ENCODE measurements around the gene CEP112. TPM values are rescaled to one million over a fixed set of nuclear protein-coding genes. Genes with fewer than 3 reads are reported as not detected.

Gene CEP112
- total and polyA plus RNA-seq, 2 of the 4 experiments (the other 2 are of a cell fraction): 2.5 to 5.6 TPM

- Histone ChIP-seq H3K36me3 (ENCODE audit: control insufficient read depth, insufficient read depth, low read length) (no peaks in the 10 kb centered on the region), H3K4me2 (ENCODE audit: low read depth, low read length) (no peak overlapping the region), H2AK5ac (ENCODE audit: low read depth, low read length) (no peak overlapping the region), H4K91ac (ENCODE audit: insufficient read depth, low read depth, low read length) (no peak overlapping the region), H3K27me3 (ENCODE audit: control insufficient read depth, insufficient read depth, low read length) (no peaks in the 10 kb centered on the region), H3K9ac (ENCODE audit: low read depth, low read length) (no peak overlapping the region), H4K5ac (ENCODE audit: low read depth, low read length) (no peak overlapping the region), H3K23ac (ENCODE audit: low read depth, low read length) (no peak overlapping the region), H2AFZ (replicated peaks; ENCODE audit: low read length, poor library complexity) (no peak overlapping the region), H4K20me1 (ENCODE audit: insufficient read depth, low read length) (no peaks in the 10 kb centered on the region), H4K8ac (ENCODE audit: low read depth in 2 of 2, low read length in 2 of 2) (no peak overlapping the region), H3K56ac (ENCODE audit: extremely low read depth, insufficient read depth, low read length) (no peak overlapping the region), H3K4ac (ENCODE audit: low read depth, low read length) (no peak overlapping the region), H2AK9ac (replicated peaks; ENCODE audit: low read depth, low read length, poor library complexity) (no peak overlapping the region), H2BK120ac (ENCODE audit: low read depth, low read length) (no peak overlapping the region), H3K18ac (ENCODE audit: low read depth, low read length) (no peak overlapping the region), H2BK15ac (ENCODE audit: low read depth, low read length) (no peak overlapping the region), H3K4me3 (ENCODE audit: insufficient read depth, low read depth, low read length) (no peak overlapping the region), H2BK5ac (ENCODE audit: low read depth, low read length, poor library complexity, severe bottlenecking) (no peak overlapping the region), H3K79me1 (ENCODE audit: low read depth in 1 of 2, low read length in 2 of 2) (no peaks in the 10 kb centered on the region), H3K14ac (replicated peaks; ENCODE audit: low read depth, low read length) (no peak overlapping the region), H3K9me3 (ENCODE audit: control insufficient read depth, insufficient read depth, low read length) (no peaks in the 10 kb centered on the region), H3K4me1 (ENCODE audit: control insufficient read depth, insufficient read depth, low read length) (no peaks in the 10 kb centered on the region), H2BK20ac (ENCODE audit: low read depth, low read length) (no peak overlapping the region), H3K9me1 (ENCODE audit: insufficient read depth, low read length) (no peaks in the 10 kb centered on the region), H3K27ac (ENCODE audit: insufficient read depth, low read length) (no peak overlapping the region)
- TF ChIP-seq RFX5 (IDR thresholded peaks at IDR 0.05; ENCODE audit: low read depth, low read length) (no peak), MAFK (IDR thresholded peaks at IDR 0.05; ENCODE audit: low read depth, low read length) (no peak), MAZ (IDR thresholded peaks at IDR 0.05; ENCODE audit: borderline replicate concordance, low read depth, low read length) (no peak), NFE2L2 (IDR thresholded peaks at IDR 0.05; ENCODE audit: low read depth, low read length) (no peak), BHLHE40 (IDR thresholded peaks at IDR 0.05; ENCODE audit: low read depth, low read length) (no peak), SMC3 (IDR thresholded peaks at IDR 0.05; ENCODE audit: low read depth, low read length) (no peak), USF2 (IDR thresholded peaks at IDR 0.05; ENCODE audit: low read depth, low read length) (no peak), CEBPB (IDR thresholded peaks at IDR 0.05; ENCODE audit: low read depth, low read length) (no peak), POLR2A (IDR thresholded peaks at IDR 0.05; ENCODE audit: low read depth, low read length) (no peak), CHD1 (IDR thresholded peaks at IDR 0.05; ENCODE audit: low read depth, low read length) (no peak), RCOR1 (IDR thresholded peaks at IDR 0.05; ENCODE audit: insufficient replicate concordance, low read length) (no peak), MXI1 (IDR thresholded peaks at IDR 0.05; ENCODE audit: borderline replicate concordance, low read depth, low read length) (no peak), CTCF (conservative IDR thresholded peaks at IDR 0.05; ENCODE audit: low read depth, low read length) (no peak), FOS (IDR thresholded peaks at IDR 0.05; ENCODE audit: low read depth, low read length) (no peak), RAD21 (IDR thresholded peaks at IDR 0.05; ENCODE audit: low read length) (no peak)
- TF ChIP-seq, protein P1, sequence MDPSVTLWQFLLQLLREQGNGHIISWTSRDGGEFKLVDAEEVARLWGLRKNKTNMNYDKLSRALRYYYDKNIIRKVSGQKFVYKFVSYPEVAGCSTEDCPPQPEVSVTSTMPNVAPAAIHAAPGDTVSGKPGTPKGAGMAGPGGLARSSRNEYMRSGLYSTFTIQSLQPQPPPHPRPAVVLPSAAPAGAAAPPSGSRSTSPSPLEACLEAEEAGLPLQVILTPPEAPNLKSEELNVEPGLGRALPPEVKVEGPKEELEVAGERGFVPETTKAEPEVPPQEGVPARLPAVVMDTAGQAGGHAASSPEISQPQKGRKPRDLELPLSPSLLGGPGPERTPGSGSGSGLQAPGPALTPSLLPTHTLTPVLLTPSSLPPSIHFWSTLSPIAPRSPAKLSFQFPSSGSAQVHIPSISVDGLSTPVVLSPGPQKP (IDR thresholded peaks at IDR 0.05; ENCODE audit: borderline replicate concordance, low read depth, low read length): no peak
- BruUV-seq (replicated peaks): no TSS peak
- ChIA-PET CTCF (no interaction called here), POLR2A (ENCODE audit: unreplicated experiment) (no interaction called here)
- in situ Hi-C loops (cut with MboI; ENCODE audit: low sequenced_read_pairs): no loop called here
- DNase-seq (peak; percentile 22), ATAC-seq (ENCODE audit: low read depth) (no peak)
- intact Hi-C loops (cut with micrococcal nuclease): no loop called here
- WGBS, 2 experiments (ENCODE audit: extremely low coverage in 2 of 2, insufficient read length in 1 of 2): no CpG with 5 or more reads among the region's 2 CpGs
- dilution Hi-C loops (cut with HindIII; ENCODE audit: low sequenced_read_pairs, unreplicated experiment): no loop called here
These were observed 335.1 kb downstream of the CEP112 start for GRCh38 chr17:65856865-65857264.

All from IMR-90 (cell line).